ENCODE measurements around the gene EPB41L3. TPM values are rescaled to one million over a fixed set of nuclear protein-coding genes. Genes with fewer than 3 reads are reported as not detected.

The EPB41L3 gene
- total RNA-seq, 2 donors from 2014 or later, result 25.0 to 182 TPM

DNA sequence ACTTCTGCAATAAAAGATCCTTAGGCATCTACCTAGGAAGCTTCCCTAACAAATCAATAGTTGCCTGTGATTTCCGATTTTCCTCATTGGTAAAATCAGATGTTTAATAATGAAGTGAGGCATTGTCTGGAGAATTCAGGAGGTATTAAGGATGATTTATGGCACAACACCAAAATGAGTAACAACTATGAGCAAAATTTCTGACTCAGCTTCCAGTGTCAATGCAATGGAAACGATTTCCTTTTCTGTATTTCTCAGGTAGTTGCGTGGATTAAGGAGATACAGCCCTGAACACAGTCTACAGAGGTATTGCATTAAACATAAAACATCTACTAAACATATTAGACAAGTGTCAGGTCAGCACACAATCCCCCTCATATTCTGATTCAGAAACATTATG lies 99.5 kb downstream of the EPB41L3 start:
- no peak for DNase-seq (ENCODE audit: low spot score)
- intact Hi-C loops (cut with DNase I), result no loop called here
- Histone ChIP-seq H3K36me3 (no peaks in the 10 kb centered on the region), H3K4me1 (replicated peaks) (no peaks in the 10 kb centered on the region), H3K9me3 (no peaks in the 10 kb centered on the region), H3K27me3 (replicated peaks; ENCODE audit: insufficient read depth) (no peaks in the 10 kb centered on the region), H3K27ac (no peak overlapping the region), H3K4me3 (no peak overlapping the region)
- 73% methylated on average over 3 of the region's 3 CpGs for WGBS
- TF ChIP-seq, protein P1, sequence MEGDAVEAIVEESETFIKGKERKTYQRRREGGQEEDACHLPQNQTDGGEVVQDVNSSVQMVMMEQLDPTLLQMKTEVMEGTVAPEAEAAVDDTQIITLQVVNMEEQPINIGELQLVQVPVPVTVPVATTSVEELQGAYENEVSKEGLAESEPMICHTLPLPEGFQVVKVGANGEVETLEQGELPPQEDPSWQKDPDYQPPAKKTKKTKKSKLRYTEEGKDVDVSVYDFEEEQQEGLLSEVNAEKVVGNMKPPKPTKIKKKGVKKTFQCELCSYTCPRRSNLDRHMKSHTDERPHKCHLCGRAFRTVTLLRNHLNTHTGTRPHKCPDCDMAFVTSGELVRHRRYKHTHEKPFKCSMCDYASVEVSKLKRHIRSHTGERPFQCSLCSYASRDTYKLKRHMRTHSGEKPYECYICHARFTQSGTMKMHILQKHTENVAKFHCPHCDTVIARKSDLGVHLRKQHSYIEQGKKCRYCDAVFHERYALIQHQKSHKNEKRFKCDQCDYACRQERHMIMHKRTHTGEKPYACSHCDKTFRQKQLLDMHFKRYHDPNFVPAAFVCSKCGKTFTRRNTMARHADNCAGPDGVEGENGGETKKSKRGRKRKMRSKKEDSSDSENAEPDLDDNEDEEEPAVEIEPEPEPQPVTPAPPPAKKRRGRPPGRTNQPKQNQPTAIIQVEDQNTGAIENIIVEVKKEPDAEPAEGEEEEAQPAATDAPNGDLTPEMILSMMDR (IDR thresholded peaks at IDR 0.05), result no peak
- TF ChIP-seq POLR2AphosphoS5 (IDR thresholded peaks at IDR 0.05), result no peak
- no peak for TF ChIP-seq POLR2A (IDR thresholded peaks at IDR 0.05)

DNA sequence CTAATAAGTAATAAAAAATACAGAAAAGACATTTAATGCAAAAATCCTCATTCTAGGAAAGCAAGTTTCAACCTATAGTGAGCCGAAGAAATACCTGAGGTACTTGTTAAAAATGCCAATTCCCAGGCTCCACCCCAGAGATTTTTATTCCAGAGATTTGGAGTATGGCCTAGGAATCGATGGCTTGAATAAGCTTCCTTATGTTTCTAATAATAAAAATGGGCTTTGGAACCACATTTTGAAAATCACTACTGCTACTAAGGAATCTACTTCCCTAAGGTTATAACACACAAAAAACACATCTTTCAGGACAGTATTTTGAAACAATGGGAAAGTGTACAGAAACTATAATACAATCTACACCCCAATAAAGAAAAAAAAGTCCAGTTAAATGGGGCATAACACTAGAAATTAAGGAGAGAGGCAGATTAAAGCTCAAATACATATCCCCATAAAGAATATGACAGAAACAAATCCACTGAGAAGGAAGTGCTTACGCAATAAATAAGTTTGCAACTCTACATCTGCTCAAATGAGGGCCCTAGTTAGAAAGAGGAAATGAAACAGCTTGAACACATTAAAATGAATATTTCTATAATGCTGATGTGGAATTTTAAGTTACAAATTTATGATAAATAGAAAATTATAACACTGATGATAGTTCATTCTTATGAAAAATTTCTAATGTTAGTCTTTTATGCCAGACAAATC lies 103.7 kb downstream of the EPB41L3 start:
- intact Hi-C loops (cut with DNase I), result no loop called here
- H3K27ac ChIP-seq, result no peak overlapping the region
- no peaks in the 10 kb centered on the region for H3K36me3 ChIP-seq
- H3K4me1 ChIP-seq (replicated peaks), result no peaks in the 10 kb centered on the region
- H3K4me3 ChIP-seq, result no peak overlapping the region
- TF ChIP-seq, protein P1 (IDR thresholded peaks at IDR 0.05), result no peak
- TF ChIP-seq POLR2A (IDR thresholded peaks at IDR 0.05) (no peak), POLR2AphosphoS5 (IDR thresholded peaks at IDR 0.05) (no peak)
- no peaks in the 10 kb centered on the region for H3K9me3 ChIP-seq
- no peaks in the 10 kb centered on the region for H3K27me3 ChIP-seq (replicated peaks; ENCODE audit: insufficient read depth)
- WGBS, result 88% methylated on average over 3 of the region's 3 CpGs
- DNase-seq (ENCODE audit: low spot score), result no peak

DNA sequence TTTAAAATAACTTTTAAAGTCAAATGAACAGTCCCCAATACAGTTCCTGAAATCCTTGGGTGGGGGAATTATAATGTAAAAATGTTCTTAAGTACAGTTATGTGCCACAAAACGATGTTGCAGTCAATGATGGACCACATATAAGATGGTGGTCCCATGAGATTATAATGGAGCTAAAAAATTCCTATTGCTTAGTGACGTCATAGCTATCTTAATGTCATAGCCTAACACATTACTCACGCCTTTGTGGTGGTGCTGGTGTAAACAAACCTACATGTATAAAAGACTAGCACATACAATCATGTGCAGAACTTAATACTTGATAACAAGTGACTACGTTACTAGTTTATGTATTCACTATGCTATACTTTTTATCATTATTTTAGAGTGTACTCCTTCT lies 109.4 kb downstream of the EPB41L3 start:
- no peak for DNase-seq (ENCODE audit: low spot score)
- intact Hi-C loops (cut with DNase I), result no loop called here
- Histone ChIP-seq H3K27me3 (replicated peaks; ENCODE audit: insufficient read depth) (no peaks in the 10 kb centered on the region), H3K36me3 (no peaks in the 10 kb centered on the region), H3K4me3 (no peak overlapping the region), H3K27ac (no peak overlapping the region), H3K9me3 (no peaks in the 10 kb centered on the region), H3K4me1 (replicated peaks) (no peaks in the 10 kb centered on the region)
- TF ChIP-seq, protein P1 (IDR thresholded peaks at IDR 0.05), result no peak
- TF ChIP-seq POLR2A (IDR thresholded peaks at IDR 0.05), result no peak
- TF ChIP-seq POLR2AphosphoS5 (IDR thresholded peaks at IDR 0.05), result no peak
- WGBS, result 93% methylated on average over 4 of the region's 4 CpGs

DNA sequence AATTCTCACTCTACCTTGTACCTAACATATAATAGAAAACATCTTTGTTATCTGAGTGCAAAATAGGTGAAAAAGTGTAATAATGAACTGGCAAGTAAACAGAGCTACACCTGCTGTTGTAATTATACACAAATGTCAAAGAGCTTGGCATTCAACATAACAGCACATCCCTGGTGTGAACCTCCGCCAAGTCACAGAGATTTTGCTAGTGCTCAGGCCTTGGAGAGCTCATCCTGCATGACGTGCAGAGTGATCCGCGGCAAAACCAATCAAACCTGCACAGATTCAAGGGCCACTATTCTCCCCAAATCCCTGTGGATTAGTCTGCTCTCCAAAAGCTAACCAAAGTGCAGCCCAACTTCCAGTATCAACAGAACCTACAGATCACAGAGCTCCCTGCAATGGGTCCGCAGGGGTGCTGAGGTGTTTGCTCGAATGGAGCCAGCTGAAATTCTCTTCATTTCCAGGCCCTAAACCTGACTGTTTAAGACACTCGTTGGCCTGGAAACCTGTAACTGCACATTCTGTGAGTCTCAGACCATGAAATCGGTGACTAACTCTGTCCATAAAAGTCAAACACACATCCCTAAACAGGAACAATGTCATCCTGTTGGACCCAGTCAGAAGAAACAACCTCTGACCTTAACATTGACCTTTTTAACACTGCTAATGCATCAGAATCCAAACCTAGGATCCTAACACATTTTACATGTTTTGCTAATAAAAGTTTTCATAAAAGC lies 111.8 kb downstream of the EPB41L3 start:
- Histone ChIP-seq H3K9me3 (no peaks in the 10 kb centered on the region), H3K4me3 (no peak overlapping the region), H3K36me3 (no peaks in the 10 kb centered on the region), H3K27me3 (replicated peaks; ENCODE audit: insufficient read depth) (no peaks in the 10 kb centered on the region), H3K4me1 (replicated peaks) (no peaks in the 10 kb centered on the region), H3K27ac (no peak overlapping the region)
- WGBS, result 62% methylated on average over 8 of the region's 8 CpGs
- intact Hi-C loops (cut with DNase I), result no loop called here
- TF ChIP-seq, protein P1 (IDR thresholded peaks at IDR 0.05), result no peak
- TF ChIP-seq POLR2AphosphoS5 (IDR thresholded peaks at IDR 0.05) (no peak), POLR2A (IDR thresholded peaks at IDR 0.05) (no peak)
- DNase-seq (ENCODE audit: low spot score), result no peak

Measured in prostate gland (tissue), 2 donors.